Measurements from ENCODE around the gene SH3RF3.

SH3RF3 gene

DNA sequence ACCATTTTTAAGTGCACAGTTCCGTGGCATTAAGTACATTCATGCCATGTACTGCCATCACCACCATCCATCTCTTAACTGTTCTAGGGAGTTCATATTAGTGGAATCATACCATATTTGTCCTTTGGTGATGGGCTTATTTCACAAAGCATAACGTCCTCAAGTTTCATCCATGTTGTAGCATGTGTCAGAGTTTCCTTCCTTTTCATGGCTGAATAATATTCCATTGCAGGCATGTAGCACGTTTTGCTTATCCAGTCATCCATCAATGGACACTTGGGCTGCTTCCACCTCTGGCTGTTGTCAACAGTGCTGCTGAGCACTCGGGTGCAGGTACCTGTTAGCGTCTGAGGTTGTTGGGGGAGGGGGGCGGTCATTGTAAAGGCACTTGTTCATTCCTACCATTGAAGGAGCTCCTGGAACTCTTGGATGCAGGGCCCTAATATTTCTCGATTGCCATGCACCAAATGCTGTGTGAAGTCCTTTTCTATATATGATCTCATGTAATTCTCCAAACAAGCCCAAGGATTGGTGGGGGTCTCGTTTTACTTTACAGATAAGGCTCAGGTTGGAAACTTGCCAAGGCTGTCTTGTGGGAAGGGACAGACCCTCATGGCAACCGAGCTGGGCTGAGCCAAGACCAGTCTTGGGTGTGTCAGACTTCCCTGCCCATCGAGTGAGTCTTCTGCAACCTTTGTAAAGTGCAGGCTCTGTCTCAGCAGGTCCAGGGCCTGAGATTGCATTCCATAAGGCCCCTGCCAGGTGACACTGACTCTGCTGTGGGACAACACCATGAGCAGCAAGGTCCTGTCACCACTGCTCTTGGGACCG lies 42.9 kb upstream of the SH3RF3 start:
- TF ChIP-seq, protein P1, sequence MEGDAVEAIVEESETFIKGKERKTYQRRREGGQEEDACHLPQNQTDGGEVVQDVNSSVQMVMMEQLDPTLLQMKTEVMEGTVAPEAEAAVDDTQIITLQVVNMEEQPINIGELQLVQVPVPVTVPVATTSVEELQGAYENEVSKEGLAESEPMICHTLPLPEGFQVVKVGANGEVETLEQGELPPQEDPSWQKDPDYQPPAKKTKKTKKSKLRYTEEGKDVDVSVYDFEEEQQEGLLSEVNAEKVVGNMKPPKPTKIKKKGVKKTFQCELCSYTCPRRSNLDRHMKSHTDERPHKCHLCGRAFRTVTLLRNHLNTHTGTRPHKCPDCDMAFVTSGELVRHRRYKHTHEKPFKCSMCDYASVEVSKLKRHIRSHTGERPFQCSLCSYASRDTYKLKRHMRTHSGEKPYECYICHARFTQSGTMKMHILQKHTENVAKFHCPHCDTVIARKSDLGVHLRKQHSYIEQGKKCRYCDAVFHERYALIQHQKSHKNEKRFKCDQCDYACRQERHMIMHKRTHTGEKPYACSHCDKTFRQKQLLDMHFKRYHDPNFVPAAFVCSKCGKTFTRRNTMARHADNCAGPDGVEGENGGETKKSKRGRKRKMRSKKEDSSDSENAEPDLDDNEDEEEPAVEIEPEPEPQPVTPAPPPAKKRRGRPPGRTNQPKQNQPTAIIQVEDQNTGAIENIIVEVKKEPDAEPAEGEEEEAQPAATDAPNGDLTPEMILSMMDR (IDR thresholded peaks at IDR 0.05; ENCODE audit: insufficient read depth, low read depth, low read length, missing control alignments) = no peak
- no peak for DNase-seq (ENCODE audit: low read depth)
- H3K4me3 ChIP-seq (ENCODE audit: low read length) = no peak overlapping the region

- no peak for DNase-seq (ENCODE audit: low read depth)
- H3K4me3 ChIP-seq (ENCODE audit: low read length) = no peak overlapping the region
- TF ChIP-seq, protein P1 (IDR thresholded peaks at IDR 0.05; ENCODE audit: insufficient read depth, low read depth, low read length, missing control alignments) = no peak
These were observed 42.3 kb upstream of the SH3RF3 start for GRCh38 chr2:109086743-109087020.

DNA sequence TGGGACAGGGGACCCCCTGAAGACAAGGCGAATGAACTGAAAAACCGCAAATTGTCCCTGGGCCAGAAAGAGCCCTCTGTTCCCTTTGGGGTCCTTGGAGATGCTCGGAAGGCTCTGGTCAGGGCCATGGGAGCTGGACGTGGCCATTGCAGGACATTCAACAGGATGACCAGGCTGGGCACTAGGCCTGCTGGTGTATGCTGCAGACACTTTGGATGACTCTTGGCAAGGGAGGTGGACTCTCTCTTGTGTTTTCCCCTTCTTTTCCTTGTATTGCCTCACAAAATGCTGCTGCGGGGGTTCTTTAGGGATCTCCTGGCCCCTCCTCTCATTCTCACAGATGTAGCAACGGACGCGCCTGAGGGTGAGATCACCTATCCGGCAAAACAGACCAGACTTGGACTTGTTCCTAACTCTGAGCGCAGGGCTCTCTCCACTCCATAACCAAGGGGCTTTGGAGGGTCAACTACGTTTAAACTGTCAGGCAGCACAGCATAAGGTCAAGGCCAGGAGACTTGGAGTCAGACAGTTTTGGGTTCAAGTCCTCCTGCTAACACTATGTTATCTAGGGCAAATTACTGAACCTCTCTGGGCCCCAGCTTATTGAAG lies 41.8 kb upstream of the SH3RF3 start:
- no peak overlapping the region for H3K4me3 ChIP-seq (ENCODE audit: low read length)
- TF ChIP-seq, protein P1 (IDR thresholded peaks at IDR 0.05; ENCODE audit: insufficient read depth, low read depth, low read length, missing control alignments) = no peak
- no peak for DNase-seq (ENCODE audit: low read depth)

- TF ChIP-seq, protein P1 (IDR thresholded peaks at IDR 0.05; ENCODE audit: insufficient read depth, low read depth, low read length, missing control alignments) = no peak
- DNase-seq (ENCODE audit: low read depth) = no peak
- H3K4me3 ChIP-seq (ENCODE audit: low read length) = no peak overlapping the region
These were observed 39.3 kb upstream of the SH3RF3 start for GRCh38 chr2:109089602-109090300.

DNA sequence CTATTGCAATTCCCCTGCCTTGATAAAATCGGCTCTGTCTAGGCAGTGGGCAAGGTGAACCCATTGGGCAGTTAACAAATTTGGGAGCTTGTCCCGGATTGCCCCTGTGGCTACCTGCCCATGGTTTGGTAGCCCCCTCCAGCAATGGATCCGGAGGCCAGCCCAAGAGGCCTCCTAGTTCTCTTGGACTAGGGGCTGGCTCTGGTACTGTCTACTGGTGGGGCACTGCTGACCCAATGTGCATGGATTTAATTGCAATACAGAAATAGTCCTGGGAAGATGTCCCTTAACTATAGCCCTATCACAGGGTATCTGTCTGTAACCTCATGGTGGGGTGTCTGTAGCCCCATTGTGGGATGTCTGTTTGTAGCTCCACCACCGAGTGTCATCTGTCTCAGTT lies 37.5 kb upstream of the SH3RF3 start:
- no peak overlapping the region for H3K4me3 ChIP-seq (ENCODE audit: low read length)
- TF ChIP-seq, protein P1 (IDR thresholded peaks at IDR 0.05; ENCODE audit: insufficient read depth, low read depth, low read length, missing control alignments) = no peak

DNA sequence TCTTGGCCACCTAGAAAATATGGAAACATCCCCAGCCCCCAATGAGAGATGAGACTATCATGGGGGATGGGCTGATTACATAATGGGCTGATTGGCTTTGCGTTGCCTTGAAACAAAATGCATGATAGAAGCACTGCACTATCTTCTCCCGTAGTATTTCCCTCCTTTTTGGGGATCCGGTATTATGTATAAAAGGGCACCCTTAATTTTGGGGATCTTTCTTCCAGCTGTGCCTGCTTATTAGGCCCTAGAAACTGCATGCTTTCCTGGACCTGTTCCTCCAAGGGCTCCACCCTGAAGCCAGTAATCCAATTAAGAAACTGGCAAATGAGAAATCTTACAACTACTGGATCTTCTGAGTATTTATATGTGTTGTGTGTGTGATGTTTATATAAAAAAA lies 34.9 kb upstream of the SH3RF3 start:
- no peak for DNase-seq (ENCODE audit: low read depth)

More for the DNA sequence above, 37.5 kb upstream of the SH3RF3 start:
- DNase-seq (ENCODE audit: low read depth) = no peak

More for the DNA sequence above, 34.9 kb upstream of the SH3RF3 start:
- TF ChIP-seq, protein P1 (IDR thresholded peaks at IDR 0.05; ENCODE audit: insufficient read depth, low read depth, low read length, missing control alignments) = no peak
- H3K4me3 ChIP-seq (ENCODE audit: low read length) = no peak overlapping the region
